IMR-90 (cell line): ENCODE results near the gene TRAIP. TPM values are rescaled to one million over a fixed set of nuclear protein-coding genes. Genes with fewer than 3 reads are reported as not detected.

Experiments
- ATAC-seq: fragments of 200-7000 bp; cut with Tn5 transposase; 2 replicates; pipeline ENCODE4 v1.9.1; 2020; ENCODE audit warnings: low read depth, mild to moderate bottlenecking, moderate library complexity
- BruUV-seq: library from RNA; stranded (reverse); fragments of 400-500 nt; replicated peaks from 2 replicates; lab custom pipeline; 2021; lab: Mats Ljungman, UMichigan
- CTCF ChIA-PET: fragments of 300-600 bp; formaldehyde crosslinking; extraction: SDS; loops from one replicate; lab custom pipeline; 2021; ENCODE audit warnings: antibody characterized with exemption; lab: Yijun Ruan, JAX
- POLR2A ChIA-PET: fragments of 300-600 bp; sonication (Branson Sonifier 250); formaldehyde crosslinking; loops from one replicate; lab custom pipeline; 2022; ENCODE audit warnings: antibody characterized with exemption; ENCODE audit not compliant: unreplicated experiment; lab: Charles Lee
- DNase-seq: peaks from one replicate; pipeline ENCODE4 v3.0.0; 2013
- H2AFZ ChIP-seq: replicated peaks from 2 replicates; pipeline ENCODE3; 2013; ENCODE audit warnings: low read length, mild to moderate bottlenecking; ENCODE audit not compliant: poor library complexity
- H2AK5ac ChIP-seq: 2 replicates; pipeline ENCODE4 v1.6.1; 2013; ENCODE audit warnings: low read depth, low read length, inconsistent platforms
- H2AK9ac ChIP-seq: replicated peaks from 2 replicates; pipeline ENCODE3; 2013; ENCODE audit warnings: mild to moderate bottlenecking, low read depth, low read length, moderate library complexity; ENCODE audit not compliant: poor library complexity
- H2BK120ac ChIP-seq: 2 replicates; pipeline ENCODE4 v1.6.1; 2013; ENCODE audit warnings: low read depth, low read length, inconsistent platforms
- H2BK15ac ChIP-seq: 3 replicates; pipeline ENCODE4 v1.6.1; 2013; ENCODE audit warnings: low read depth, low read length, inconsistent platforms
- H2BK20ac ChIP-seq: 2 replicates; pipeline ENCODE4 v1.6.1; 2013; ENCODE audit warnings: low read depth, mild to moderate bottlenecking, inconsistent platforms, low read length, moderate library complexity
- H2BK5ac ChIP-seq: 2 replicates; pipeline ENCODE4 v1.6.1; 2013; ENCODE audit warnings: mild to moderate bottlenecking, low read depth, low read length, inconsistent platforms; ENCODE audit not compliant: poor library complexity, severe bottlenecking
- H3K14ac ChIP-seq: replicated peaks from 2 replicates; pipeline ENCODE4 v1.6.1; 2013; ENCODE audit warnings: low read depth, low read length, inconsistent platforms
- H3K18ac ChIP-seq: 2 replicates; pipeline ENCODE4 v1.6.1; 2013; ENCODE audit warnings: low read depth, low read length, control low read depth
- H3K23ac ChIP-seq: 2 replicates; pipeline ENCODE4 v1.6.1; 2013; ENCODE audit warnings: low read depth, low read length, inconsistent platforms
- H3K27ac ChIP-seq: 2 replicates; pipeline ENCODE4 v1.5.1; 2013; ENCODE audit warnings: mild to moderate bottlenecking, control low read depth, low read length; ENCODE audit not compliant: insufficient read depth
- H3K27me3 ChIP-seq: 2 replicates; pipeline ENCODE4 v1.6.1; 2013; ENCODE audit warnings: low read length; ENCODE audit not compliant: control insufficient read depth, insufficient read depth
- H3K36me3 ChIP-seq: 2 replicates; pipeline ENCODE4 v1.6.1; 2013; ENCODE audit warnings: low read length, mixed read lengths; ENCODE audit not compliant: control insufficient read depth, insufficient read depth
- H3K4ac ChIP-seq: 2 replicates; pipeline ENCODE4 v1.6.1; 2013; ENCODE audit warnings: low read depth, low read length, inconsistent platforms
- H3K4me1 ChIP-seq: 2 replicates; pipeline ENCODE4 v1.6.1; 2013; ENCODE audit warnings: low read length, mixed read lengths; ENCODE audit not compliant: control insufficient read depth, insufficient read depth
- H3K4me2 ChIP-seq: 2 replicates; pipeline ENCODE4 v1.6.1; 2013; ENCODE audit warnings: low read depth, mild to moderate bottlenecking, control low read depth, low read length, moderate library complexity
- H3K4me3 ChIP-seq: 2 replicates; pipeline ENCODE4 v1.5.1; 2013; ENCODE audit warnings: low read depth, mild to moderate bottlenecking, control low read depth, low read length, moderate library complexity; ENCODE audit not compliant: insufficient read depth
- H3K56ac ChIP-seq: 2 replicates; pipeline ENCODE4 v1.6.1; 2013; ENCODE audit warnings: low read length, inconsistent platforms; ENCODE audit not compliant: insufficient read depth; ENCODE audit errors: extremely low read depth
- H3K79me1 ChIP-seq, 2 experiments: 2 replicates each; pipeline ENCODE4 v1.6.1; 2013; ENCODE audit warnings: low read length in 2 of 2, inconsistent platforms in 1 of 2, low read depth in 1 of 2
- H3K9ac ChIP-seq: 2 replicates; pipeline ENCODE4 v1.6.1; 2013; ENCODE audit warnings: low read depth, low read length, control low read depth
- H3K9me1 ChIP-seq: 2 replicates; pipeline ENCODE4 v1.6.1; 2013; ENCODE audit warnings: low read length, inconsistent platforms; ENCODE audit not compliant: insufficient read depth
- H3K9me3 ChIP-seq: 2 replicates; pipeline ENCODE4 v1.6.1; 2013; ENCODE audit warnings: low read length; ENCODE audit not compliant: control insufficient read depth, insufficient read depth
- H4K20me1 ChIP-seq: 2 replicates; pipeline ENCODE4 v1.6.1; 2013; ENCODE audit warnings: low read length, inconsistent platforms; ENCODE audit not compliant: insufficient read depth
- H4K5ac ChIP-seq: 2 replicates; pipeline ENCODE4 v1.6.1; 2013; ENCODE audit warnings: mild to moderate bottlenecking, low read depth, low read length, control low read depth
- H4K8ac ChIP-seq, 2 experiments: 2 replicates each; pipeline ENCODE4 v1.6.1; 2013; ENCODE audit warnings: low read depth in 2 of 2, low read length in 2 of 2, control low read depth in 1 of 2, inconsistent platforms in 1 of 2
- H4K91ac ChIP-seq: 2 replicates; pipeline ENCODE4 v1.6.1; 2013; ENCODE audit warnings: low read depth, low read length, inconsistent platforms; ENCODE audit not compliant: insufficient read depth
- FOS ChIP-seq: fragments of 150-350 bp; IDR thresholded peaks from 2 replicates; pipeline ENCODE4 v1.6.1; 2016; ENCODE audit warnings: low read depth, low read length
- RCOR1 ChIP-seq: IDR thresholded peaks from 2 replicates; pipeline ENCODE4 v1.6.1; 2012; ENCODE audit warnings: mild to moderate bottlenecking, low read length, improper control_type of control experiment; ENCODE audit not compliant: insufficient replicate concordance
- WGBS, 2 experiments: methylation state at CpG; one replicate each; pipeline versions ENCODE4 v1.1.5 to v1.1.7; 2013; ENCODE audit warnings: missing lambda C conversion rate in 2 of 2; ENCODE audit not compliant: insufficient read length in 1 of 2; ENCODE audit errors: extremely low coverage in 2 of 2; 5-methylcytosine and 5-hydroxymethylcytosine counted together
- dilution Hi-C: fragments of 300-500 bp; cut with HindIII; formaldehyde crosslinking; loops from one replicate; pipeline ENCODE4 v1.14.3; 2018; ENCODE audit warnings: low sequenced_read_pairs; ENCODE audit not compliant: unreplicated experiment
- in situ Hi-C: fragments of 300-500 bp; cut with MboI; formaldehyde crosslinking; loops from 3 replicates; pipeline ENCODE4 v1.14.3; 2019; ENCODE audit warnings: low sequenced_read_pairs, inconsistent platforms, mixed read lengths
- intact Hi-C: fragments of 100-400 bp; cut with micrococcal nuclease; formaldehyde crosslinking; loops from 2 replicates; pipeline ENCODE4 v1.10.0; 2022
- polyA plus RNA-seq, 3 experiments: library from polyadenylated mRNA; depleted of rRNA; stranded (reverse); fragments of >200 nt; gene quantifications; 2 replicates each; pipeline ENCODE4 v1.2.3, GENCODE V29; 2012; ENCODE audit warnings: low replicate concordance in 1 of 3
- total RNA-seq: library from RNA; depleted of rRNA; stranded (reverse); fragments of >200 nt; gene quantifications from 2 replicates; pipeline ENCODE4 v1.2.3, GENCODE V29; 2012
- TF ChIP-seq, protein P1 (sequence below): fragments of 150-350 bp; IDR thresholded peaks from 2 replicates; pipeline ENCODE4 v1.6.1; 2016; ENCODE audit warnings: low read depth, mild to moderate bottlenecking, low read length, moderate library complexity, borderline replicate concordance

The TRAIP gene
- total and polyA plus RNA-seq, 2 of the 4 experiments (the other 2 are of a cell fraction): 6.3 to 9.2 TPM

DNA sequence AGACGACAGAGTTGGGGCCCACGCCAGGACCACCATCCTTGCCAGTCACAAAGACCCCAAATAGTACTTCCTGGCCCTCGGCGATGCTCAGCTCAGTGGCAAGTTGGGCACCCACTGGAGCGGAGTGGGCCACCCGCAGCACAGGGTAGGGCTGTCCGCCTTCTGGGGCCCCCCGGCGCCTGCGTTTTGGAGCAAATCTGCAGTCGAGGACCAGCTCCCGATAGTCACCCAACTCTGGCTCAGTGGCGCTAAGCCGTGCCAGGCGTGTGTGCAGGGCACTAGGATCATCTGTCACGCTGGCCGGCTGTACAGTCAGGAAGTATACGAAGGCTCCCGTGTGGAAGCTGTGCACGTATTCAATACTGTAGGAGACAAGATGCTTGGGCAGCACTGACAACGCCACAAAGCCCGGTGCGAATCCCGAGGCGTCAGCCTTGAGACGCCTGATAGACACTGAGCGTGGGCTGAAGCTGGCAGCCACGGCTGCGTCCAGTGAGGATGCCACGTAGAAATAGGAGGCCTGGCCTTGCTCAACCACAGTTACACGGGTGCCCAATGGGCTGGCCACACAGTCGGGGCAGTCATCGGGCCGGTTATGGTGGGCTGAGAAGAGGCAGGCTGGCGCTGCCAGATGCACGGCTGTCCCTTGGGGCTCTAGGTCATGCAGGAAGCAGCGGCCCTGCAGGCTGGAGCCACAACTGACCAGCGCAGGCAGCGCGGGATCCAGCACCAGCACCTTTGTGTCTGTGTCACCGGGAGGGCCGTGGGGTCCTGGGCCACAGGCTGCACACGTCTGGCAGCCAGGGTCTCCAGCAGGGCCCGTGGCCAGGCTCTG is 46.4 kb upstream of the TRAIP start:
- in situ Hi-C loops: no loop called here
- POLR2A ChIA-PET: no interaction called here

More for the DNA sequence above, 46.4 kb upstream of the TRAIP start:
- Histone ChIP-seq H2BK15ac (no peak overlapping the region), H3K9me1 (peaks cover 2% of the 10 kb centered on the region; the same call in 1 of the 2 replicates), H2BK5ac (no peak overlapping the region), H3K9ac (no peak overlapping the region), H4K91ac (no peak overlapping the region), H3K4ac (no peak overlapping the region), H3K27me3 (no peaks in the 10 kb centered on the region), H3K4me2 (no peak overlapping the region), H3K14ac (no peak overlapping the region), H3K79me1 (no peaks in the 10 kb centered on the region), H3K4me3 (no peak overlapping the region), H2AFZ (no peak overlapping the region), H2BK120ac (no peak overlapping the region), H4K8ac (no peak overlapping the region), H2BK20ac (no peak overlapping the region), H3K36me3 (no peaks in the 10 kb centered on the region), H3K56ac (no peak overlapping the region), H2AK9ac (no peak overlapping the region), H3K18ac (no peak overlapping the region), H4K5ac (no peak overlapping the region), H3K9me3 (no peaks in the 10 kb centered on the region), H3K27ac (no peak overlapping the region), H3K4me1 (peaks cover 14% of the 10 kb centered on the region), H4K20me1 (no peaks in the 10 kb centered on the region), H3K23ac (no peak overlapping the region), H2AK5ac (no peak overlapping the region)
- no TSS peak for BruUV-seq
- intact Hi-C loops (no loop called here), dilution Hi-C loops (no loop called here)
- CTCF ChIA-PET: interaction anchor here (1.5 kb wide), 1 partner anchor 64 kb away, joined by 3 read pairs; no protein-coding TSS in a partner anchor
- DNase-seq (no peak), ATAC-seq (no peak)
- TF ChIP-seq, protein P1, sequence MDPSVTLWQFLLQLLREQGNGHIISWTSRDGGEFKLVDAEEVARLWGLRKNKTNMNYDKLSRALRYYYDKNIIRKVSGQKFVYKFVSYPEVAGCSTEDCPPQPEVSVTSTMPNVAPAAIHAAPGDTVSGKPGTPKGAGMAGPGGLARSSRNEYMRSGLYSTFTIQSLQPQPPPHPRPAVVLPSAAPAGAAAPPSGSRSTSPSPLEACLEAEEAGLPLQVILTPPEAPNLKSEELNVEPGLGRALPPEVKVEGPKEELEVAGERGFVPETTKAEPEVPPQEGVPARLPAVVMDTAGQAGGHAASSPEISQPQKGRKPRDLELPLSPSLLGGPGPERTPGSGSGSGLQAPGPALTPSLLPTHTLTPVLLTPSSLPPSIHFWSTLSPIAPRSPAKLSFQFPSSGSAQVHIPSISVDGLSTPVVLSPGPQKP: no peak
- TF ChIP-seq RCOR1 (no peak), FOS (no peak)
- 92% methylated on average over 34 of the region's 44 CpGs; no CpG with 5 or more reads in 1 of the 2 experiments for WGBS, 2 experiments
